Panc1 (cell line): Measurements from ENCODE around the gene MAPT. TPM values are rescaled to one million over a fixed set of nuclear protein-coding genes. Genes with fewer than 3 reads are reported as not detected.

Source experiments
- ATAC-seq: fragments of 200-7000 bp; cut with Tn5 transposase; 2 replicates; pipeline ENCODE4 v1.9.1; 2020; ENCODE audit warnings: mild to moderate bottlenecking, moderate library complexity
- BruUV-seq: library from RNA; stranded (reverse); fragments of 400-500 nt; replicated peaks from 2 replicates; lab custom pipeline; 2021; lab: Mats Ljungman, UMichigan
- CTCF ChIA-PET: fragments of 300-600 bp; sonication (Branson Sonifier 250); formaldehyde crosslinking; loops from one replicate; lab custom pipeline; 2022; ENCODE audit warnings: antibody characterized with exemption; lab: Charles Lee
- POLR2A ChIA-PET: fragments of 300-600 bp; sonication (Branson Sonifier 250); formaldehyde crosslinking; loops from one replicate; lab custom pipeline; 2022; ENCODE audit warnings: antibody characterized with exemption; lab: Charles Lee
- DNase-seq: peaks from one replicate; pipeline ENCODE4 v3.0.0-alpha.2; 2010; ENCODE audit warnings: low read depth, low spot score
- H3K27ac ChIP-seq: 2 replicates; pipeline ENCODE4 v1.5.1; 2011; ENCODE audit warnings: mild to moderate bottlenecking, low read length, inconsistent platforms
- H3K27me3 ChIP-seq: fragments of 200-500 bp; sonication (Bioruptor generic); 2 replicates; pipeline ENCODE4 v1.6.0; 2014; ENCODE audit warnings: low read length, inconsistent platforms; ENCODE audit not compliant: control insufficient read depth, insufficient read depth
- H3K36me3 ChIP-seq: fragments of 200-500 bp; sonication (Bioruptor generic); 2 replicates; pipeline ENCODE4 v1.5.1; 2014; ENCODE audit warnings: inconsistent platforms, mild to moderate bottlenecking, low read length, moderate library complexity; ENCODE audit not compliant: control insufficient read depth, insufficient read depth
- H3K4me1 ChIP-seq: 2 replicates; pipeline ENCODE4 v1.5.1; 2011; ENCODE audit warnings: inconsistent platforms, mild to moderate bottlenecking, low read length, moderate library complexity; ENCODE audit not compliant: control insufficient read depth, insufficient read depth
- H3K4me3 ChIP-seq, 2 experiments: 2 replicates each; pipeline ENCODE4 v1.5.1; 2011 to 2012; ENCODE audit warnings: low read depth in 2 of 2, low read length in 2 of 2, mild to moderate bottlenecking in 2 of 2, inconsistent platforms in 1 of 2, moderate library complexity in 1 of 2
- H3K9me3 ChIP-seq: fragments of 200-500 bp; sonication (Bioruptor generic); 2 replicates; pipeline ENCODE4 v1.5.1; 2014; ENCODE audit warnings: low read depth, mild to moderate bottlenecking, inconsistent platforms, low read length, moderate library complexity; ENCODE audit not compliant: control insufficient read depth, insufficient read depth
- CTCF ChIP-seq: fragments of 450-650 bp; IDR thresholded peaks from 2 replicates; pipeline ENCODE4 v1.5.1; 2017; ENCODE audit warnings: mild to moderate bottlenecking
- POLR2AphosphoS5 ChIP-seq: IDR thresholded peaks from 2 replicates; pipeline ENCODE4 v1.6.1; 2012; ENCODE audit warnings: mild to moderate bottlenecking, low read depth, low read length, moderate library complexity
- REST ChIP-seq, 2 experiments: IDR thresholded peaks; 2 replicates each; pipeline ENCODE4 v1.6.1; 2011 to 2012; ENCODE audit warnings: low read depth in 2 of 2, control low read depth in 1 of 2, low read length in 1 of 2, mild to moderate bottlenecking in 1 of 2, moderate library complexity in 1 of 2; ENCODE audit not compliant: insufficient read depth in 1 of 2
- SIN3A ChIP-seq: IDR thresholded peaks from 2 replicates; pipeline ENCODE4 v1.6.1; 2012; ENCODE audit warnings: low read depth, mild to moderate bottlenecking, low read length, moderate library complexity, borderline replicate concordance; ENCODE audit not compliant: insufficient read depth
- TCF7L2 ChIP-seq: IDR thresholded peaks from 2 replicates; pipeline ENCODE4 v1.6.1; 2011; ENCODE audit warnings: mild to moderate bottlenecking, low read depth, low read length, inconsistent platforms
- in situ Hi-C: cut with HindIII; loops from 2 replicates; pipeline ENCODE4 v1.10.0; 2016; ENCODE audit warnings: low sequenced_read_pairs, low pct_unique_long_range_greater_than_20kb
- intact Hi-C: fragments of 100-400 bp; cut with micrococcal nuclease; formaldehyde crosslinking; loops from one replicate; pipeline ENCODE4 v1.10.0; 2022; ENCODE audit not compliant: unreplicated experiment
- total RNA-seq: library from RNA; stranded (reverse); gene quantifications from one replicate; pipeline ENCODE4 v1.2.1, GENCODE V29; 2021; ENCODE audit not compliant: unreplicated experiment

The MAPT gene
- total RNA-seq, 1 experiment from 2014 or later, result 0.59 TPM

- BruUV-seq, result no TSS peak
- DNase-seq (peak; percentile 13), ATAC-seq (peak; percentile 60; the same call in 1 of the 2 replicates)
- Histone ChIP-seq H3K4me3 (no peak overlapping the region), H3K4me1 (no peaks in the 10 kb centered on the region), H3K27me3 (no peaks in the 10 kb centered on the region), H3K9me3 (no peaks in the 10 kb centered on the region), H3K36me3 (no peaks in the 10 kb centered on the region), H3K27ac (no peak overlapping the region)
- intact Hi-C loops (no loop called here), in situ Hi-C loops (no loop called here)
- ChIA-PET POLR2A (no interaction called here), CTCF (interaction anchor here (0.6 to 2.1 kb wide), 2 partner anchors 213 kb away, joined by 3 to 10 read pairs; no protein-coding TSS in a partner anchor)
- no peak for TF ChIP-seq REST (IDR thresholded peaks at IDR 0.05; ENCODE audit: insufficient read depth in 1 of 2, low read depth in 2 of 2, low read length in 1 of 2)
- no peak for TF ChIP-seq TCF7L2
- no peak for TF ChIP-seq POLR2AphosphoS5
- TF ChIP-seq CTCF, result peak; percentile 84
- TF ChIP-seq SIN3A, result no peak
Observed at GRCh38 chr17:45852535-45853297, 41.6 kb upstream of the MAPT start.

- in situ Hi-C loops (no loop called here), intact Hi-C loops (no loop called here)
- ATAC-seq (no peak), DNase-seq (no peak)
- TF ChIP-seq TCF7L2, result no peak
- no peak for TF ChIP-seq CTCF
- TF ChIP-seq SIN3A, result no peak
- no peak for TF ChIP-seq POLR2AphosphoS5
- TF ChIP-seq REST (IDR thresholded peaks at IDR 0.05; ENCODE audit: insufficient read depth in 1 of 2, low read depth in 2 of 2, low read length in 1 of 2), result no peak
- H3K27me3 ChIP-seq, result no peaks in the 10 kb centered on the region
- no peak overlapping the region for H3K4me3 ChIP-seq
- BruUV-seq, result no TSS peak
- H3K27ac ChIP-seq, result no peak overlapping the region
- no peaks in the 10 kb centered on the region for H3K36me3 ChIP-seq
- no peaks in the 10 kb centered on the region for H3K9me3 ChIP-seq
- ChIA-PET POLR2A (no interaction called here), CTCF (interaction anchor here (0.6 kb wide), 1 partner anchor 66 kb away, joined by 3 read pairs; no protein-coding TSS in a partner anchor)
- H3K4me1 ChIP-seq, result no peaks in the 10 kb centered on the region
Observed at GRCh38 chr17:45854209-45854608, 40.1 kb upstream of the MAPT start.
